Thyroid gland (tissue), 4 donors: Measurements from ENCODE around the gene PKD1L1.

Experiments used
- CTCF ChIP-seq, 6 experiments: fragments of 200-600 bp in 3 of 6; fragments of 450-650 bp in 3 of 6; sonication (generic) in 3 of 6; IDR thresholded peaks; one replicate each; pipeline ENCODE4 v1.5.1; 2016 to 2019; ENCODE audit warnings: antibody characterized with exemption in 6 of 6, mild to moderate bottlenecking in 2 of 6, inconsistent platforms in 1 of 6, moderate library complexity in 1 of 6
- POLR2A ChIP-seq, 2 donors: fragments of 450-650 bp; IDR thresholded peaks; one replicate each; pipeline ENCODE4 v1.6.1; 2017; ENCODE audit warnings: antibody characterized with exemption in 2 of 2, mild to moderate bottlenecking in 2 of 2, moderate library complexity in 1 of 2

GRCh38 chr7:47827351-47827756 lies 120.9 kb downstream of the PKD1L1 start:
- no peak for TF ChIP-seq CTCF (IDR thresholded peaks at IDR 0.05)
- TF ChIP-seq POLR2A (IDR thresholded peaks at IDR 0.05), result no peak
